ENCODE data around the gene OPN5. TPM values are rescaled to one million over a fixed set of nuclear protein-coding genes. Genes with fewer than 3 reads are reported as not detected.

Gene OPN5
- total RNA-seq, 6 experiments from 2014 or later, result not detected

DNA sequence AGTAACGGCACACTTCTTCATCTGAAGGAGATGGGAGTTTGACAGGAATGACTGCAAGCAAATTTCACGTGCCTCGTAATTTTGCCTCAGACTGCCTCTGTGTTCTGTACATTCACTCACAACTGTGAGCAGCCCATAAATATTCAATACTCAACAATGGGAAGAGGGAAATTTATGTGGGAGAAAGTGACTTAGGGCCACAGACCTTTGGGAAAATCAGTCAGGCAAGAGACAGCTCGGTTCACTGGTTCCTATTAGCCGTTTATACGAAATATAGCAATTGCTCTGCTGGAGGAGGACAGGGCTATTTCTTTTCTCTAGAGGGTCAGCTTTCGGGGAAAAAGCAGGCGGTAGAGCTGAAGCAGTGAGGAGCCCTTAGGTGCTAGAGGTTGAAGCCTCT, 28.0 kb downstream of the OPN5 start:
- no peak for TF ChIP-seq CTCF (IDR thresholded peaks at IDR 0.05)
- H3K36me3 Mint-ChIP-seq (ENCODE audit: low read depth), result no peaks in the 10 kb centered on the region
- peaks cover 1% of the 10 kb centered on the region; the same call in 1 of the 2 replicates for H3K27me3 Mint-ChIP-seq (ENCODE audit: insufficient read depth)
- peaks cover 4% of the 10 kb centered on the region; the same call in 1 of the 2 replicates for H3K9me3 Mint-ChIP-seq
- no peak overlapping the region for H3K27ac Mint-ChIP-seq
- H3K4me3 Mint-ChIP-seq, result no peak overlapping the region
- DNase-seq, result no peak
- H3K4me1 Mint-ChIP-seq (ENCODE audit: low read depth), result no peaks in the 10 kb centered on the region

DNA sequence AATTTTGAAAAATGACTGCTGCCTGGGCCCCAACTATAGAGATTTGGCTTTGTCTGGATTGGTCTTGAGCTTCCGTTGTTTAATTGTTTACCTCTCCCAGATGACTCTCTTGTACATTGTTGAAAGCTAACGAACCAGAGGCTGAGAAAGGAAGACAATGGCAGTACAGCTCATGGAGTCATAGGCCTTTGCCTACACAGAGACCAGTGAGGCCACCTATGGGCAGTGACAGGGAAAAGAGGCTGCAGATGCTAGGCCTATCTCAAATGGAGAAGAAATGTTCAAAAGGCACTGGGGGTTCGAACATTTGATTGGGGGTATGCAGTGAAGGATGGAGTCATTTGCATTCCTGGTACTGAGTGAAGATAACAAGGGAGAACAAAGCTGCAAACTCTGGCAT, 29.1 kb downstream of the OPN5 start:
- Mint-ChIP-seq H3K4me1 (ENCODE audit: low read depth) (no peaks in the 10 kb centered on the region), H3K27me3 (ENCODE audit: insufficient read depth) (peaks cover 1% of the 10 kb centered on the region; the same call in 1 of the 2 replicates), H3K4me3 (no peak overlapping the region), H3K36me3 (ENCODE audit: low read depth) (no peaks in the 10 kb centered on the region), H3K9me3 (peaks cover 4% of the 10 kb centered on the region; the same call in 1 of the 2 replicates), H3K27ac (no peak overlapping the region)
- DNase-seq, result no peak
- TF ChIP-seq CTCF (IDR thresholded peaks at IDR 0.05), result no peak

DNA sequence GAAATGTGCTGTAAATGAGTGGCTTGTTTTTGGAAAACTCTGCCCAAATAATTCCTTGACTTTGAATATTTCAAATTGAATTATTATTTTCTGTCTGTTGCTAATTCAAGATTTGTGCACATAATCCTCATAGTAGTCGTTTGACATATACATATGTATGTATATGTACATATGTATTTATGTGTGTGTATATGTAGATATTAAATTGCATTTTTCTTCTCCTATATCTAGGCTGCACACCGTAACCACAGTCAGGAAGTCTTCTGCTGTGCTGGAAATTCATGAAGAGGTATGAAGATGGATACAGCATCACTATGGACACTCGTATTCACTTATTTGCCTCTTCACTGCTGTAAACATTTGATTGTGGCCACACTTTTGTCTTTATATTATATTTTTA, 29.6 kb downstream of the OPN5 start:
- Mint-ChIP-seq H3K36me3 (ENCODE audit: low read depth) (no peaks in the 10 kb centered on the region), H3K27me3 (ENCODE audit: insufficient read depth) (peaks cover 1% of the 10 kb centered on the region; the same call in 1 of the 2 replicates), H3K27ac (no peak overlapping the region), H3K9me3 (peaks cover 4% of the 10 kb centered on the region; the same call in 1 of the 2 replicates), H3K4me3 (no peak overlapping the region), H3K4me1 (ENCODE audit: low read depth) (no peaks in the 10 kb centered on the region)
- TF ChIP-seq CTCF (IDR thresholded peaks at IDR 0.05), result no peak
- DNase-seq, result no peak

DNA sequence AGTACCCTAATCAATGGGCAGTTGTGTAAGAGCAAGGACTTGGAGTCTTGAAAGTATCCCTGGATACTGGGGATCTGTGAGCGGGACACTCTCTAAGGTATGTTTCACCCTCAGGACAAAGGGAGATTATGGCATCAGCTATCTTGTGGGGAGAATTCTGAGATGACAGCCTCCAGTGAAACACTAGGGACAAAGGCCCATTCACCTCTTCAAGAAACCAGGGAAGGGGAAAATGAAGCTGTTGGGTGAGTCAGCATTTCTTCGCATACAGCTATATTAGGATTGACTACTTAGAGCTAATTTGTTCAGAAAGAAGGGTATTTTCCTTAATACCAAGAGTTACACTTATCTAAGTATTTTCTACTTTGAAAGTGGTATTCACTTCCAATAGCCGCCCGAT, 35.9 kb downstream of the OPN5 start:
- H3K9me3 Mint-ChIP-seq, result peaks cover 3% of the 10 kb centered on the region; the same call in 1 of the 2 replicates

GRCh38 chr6:47819461-47819860, 37.6 kb downstream of the OPN5 start:
- H3K36me3 Mint-ChIP-seq (ENCODE audit: low read depth), result no peaks in the 10 kb centered on the region
- H3K4me3 Mint-ChIP-seq, result no peak overlapping the region
- H3K27ac Mint-ChIP-seq, result no peak overlapping the region
- no peaks in the 10 kb centered on the region; the same call in 1 of the 2 replicates for H3K27me3 Mint-ChIP-seq (ENCODE audit: insufficient read depth)
- no peak for TF ChIP-seq CTCF (IDR thresholded peaks at IDR 0.05)
- DNase-seq, result no peak
- no peaks in the 10 kb centered on the region; the same call in 1 of the 2 replicates for H3K9me3 Mint-ChIP-seq
- no peaks in the 10 kb centered on the region for H3K4me1 Mint-ChIP-seq (ENCODE audit: low read depth)

More for the DNA sequence above, 35.9 kb downstream of the OPN5 start:
- Mint-ChIP-seq H3K4me3 (no peak overlapping the region), H3K36me3 (ENCODE audit: low read depth) (no peaks in the 10 kb centered on the region), H3K4me1 (ENCODE audit: low read depth) (no peaks in the 10 kb centered on the region), H3K27me3 (ENCODE audit: insufficient read depth) (no peaks in the 10 kb centered on the region; the same call in 1 of the 2 replicates), H3K27ac (no peak overlapping the region)
- DNase-seq, result no peak
- TF ChIP-seq CTCF (IDR thresholded peaks at IDR 0.05), result no peak
